GM19238 (cell line): Measurements from ENCODE around the gene LRRC70.
"Not testable (repeated sequence)": the region's sequence is repeated elsewhere in the genome, so short reads cannot be mapped to it uniquely, and the experiment has no call there.

Experiments used
- DNase-seq: peaks from one replicate; pipeline ENCODE4 v3.0.0; 2011; ENCODE audit warnings: low spot score; ENCODE audit not compliant: insufficient read length

Gene LRRC70, protein sequence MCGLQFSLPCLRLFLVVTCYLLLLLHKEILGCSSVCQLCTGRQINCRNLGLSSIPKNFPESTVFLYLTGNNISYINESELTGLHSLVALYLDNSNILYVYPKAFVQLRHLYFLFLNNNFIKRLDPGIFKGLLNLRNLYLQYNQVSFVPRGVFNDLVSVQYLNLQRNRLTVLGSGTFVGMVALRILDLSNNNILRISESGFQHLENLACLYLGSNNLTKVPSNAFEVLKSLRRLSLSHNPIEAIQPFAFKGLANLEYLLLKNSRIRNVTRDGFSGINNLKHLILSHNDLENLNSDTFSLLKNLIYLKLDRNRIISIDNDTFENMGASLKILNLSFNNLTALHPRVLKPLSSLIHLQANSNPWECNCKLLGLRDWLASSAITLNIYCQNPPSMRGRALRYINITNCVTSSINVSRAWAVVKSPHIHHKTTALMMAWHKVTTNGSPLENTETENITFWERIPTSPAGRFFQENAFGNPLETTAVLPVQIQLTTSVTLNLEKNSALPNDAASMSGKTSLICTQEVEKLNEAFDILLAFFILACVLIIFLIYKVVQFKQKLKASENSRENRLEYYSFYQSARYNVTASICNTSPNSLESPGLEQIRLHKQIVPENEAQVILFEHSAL

GRCh38 chr5:62578540-62578939 lies at the start of gene LRRC70:
LRRC70 (plus strand) TSS chr5:62578819; CDS start chr5:62579439, 620 bp downstream.
- DNase-seq: peak; percentile 6

DNA sequence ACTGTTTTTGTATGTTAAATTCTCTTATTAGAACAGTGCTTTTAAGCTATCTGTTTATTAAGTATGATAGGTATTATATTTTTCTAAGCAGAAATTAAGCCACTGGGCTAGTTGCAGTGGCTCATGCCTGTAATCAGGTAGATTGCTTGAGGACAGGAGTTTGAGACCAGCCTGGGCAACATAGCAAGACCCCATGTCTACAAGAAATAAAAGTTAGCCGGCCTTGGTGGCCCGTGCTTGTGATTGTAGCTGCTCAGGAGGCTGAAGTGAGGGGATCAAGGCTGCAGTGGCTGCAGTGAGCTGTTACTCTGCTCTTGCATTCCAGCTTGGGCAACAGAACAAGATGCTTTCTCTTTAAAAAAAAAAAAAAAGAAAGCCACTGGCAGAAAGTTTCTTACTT lies 45.0 kb upstream of the LRRC70 start:
- DNase-seq: no peak

GRCh38 chr5:62534461-62535236 lies 44.0 kb upstream of the LRRC70 start:
- no peak for DNase-seq

DNA sequence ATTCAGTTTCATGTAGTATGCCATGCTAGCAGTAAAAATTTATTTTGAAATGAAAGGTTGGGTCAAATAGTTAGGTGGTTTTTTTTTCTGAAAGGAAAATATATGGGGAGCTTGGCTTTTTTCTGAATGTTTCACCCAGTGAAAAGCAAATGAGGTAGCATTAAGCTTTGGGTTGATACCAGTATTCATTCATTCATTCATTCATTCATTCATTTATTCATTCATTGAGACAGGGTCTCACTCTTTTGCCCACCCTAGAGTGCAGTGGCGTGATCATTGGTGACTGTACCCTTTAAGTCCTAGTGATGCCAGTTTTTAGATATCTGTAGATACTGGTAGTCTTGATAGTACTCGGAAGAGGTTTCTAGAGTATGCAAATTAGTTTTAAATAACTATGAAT lies 42.4 kb upstream of the LRRC70 start:
- no peak for DNase-seq

- DNase-seq: no peak
Observed at GRCh38 chr5:62536783-62537182, 41.8 kb upstream of the LRRC70 start.

DNA sequence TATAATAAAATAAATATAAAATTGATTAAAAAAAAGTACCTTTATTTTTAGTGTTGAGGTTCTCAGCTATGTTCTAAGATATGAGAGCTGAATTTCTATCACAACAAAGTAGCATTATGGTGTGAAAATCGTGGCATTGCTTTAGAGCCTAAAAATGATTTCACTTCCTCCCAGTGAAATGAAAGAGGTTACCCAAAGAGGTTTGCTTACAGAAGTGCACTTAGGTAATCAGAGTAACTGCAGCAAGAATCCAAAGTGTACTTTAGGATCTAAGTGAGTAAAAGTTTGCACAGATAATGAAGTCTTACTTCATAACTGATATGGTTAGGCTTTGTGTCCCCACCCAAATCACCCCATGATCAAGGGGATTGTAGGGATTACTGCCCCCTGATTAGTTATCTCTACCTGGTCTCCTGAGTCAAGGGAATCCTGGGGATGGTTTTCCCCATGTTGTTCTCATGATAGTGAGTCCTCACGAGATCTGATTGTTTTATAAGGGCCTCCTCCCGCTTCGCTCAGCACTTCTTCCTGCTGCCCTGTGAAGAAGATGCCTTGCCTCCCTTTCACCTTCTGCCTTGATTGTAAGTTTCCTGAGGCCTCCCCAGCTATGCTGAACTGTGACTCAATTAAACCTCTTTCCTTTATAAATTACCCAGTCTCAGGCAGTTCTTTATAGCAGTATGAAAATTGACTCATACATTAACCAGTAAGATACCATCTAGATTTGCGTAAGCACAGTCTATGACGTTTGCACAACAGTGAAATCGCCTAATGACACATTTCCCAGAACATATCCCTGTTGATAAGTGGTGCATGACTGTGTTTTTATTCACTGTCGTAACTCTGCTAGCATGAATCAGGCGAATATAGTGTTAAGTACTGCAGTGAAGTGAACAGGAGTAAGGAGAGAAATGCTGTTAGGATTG lies 40.3 kb upstream of the LRRC70 start:
- DNase-seq: no peak

GRCh38 chr5:62542720-62543119 lies 35.9 kb upstream of the LRRC70 start:
- no peak for DNase-seq

GRCh38 chr5:62547945-62548630 lies 30.5 kb upstream of the LRRC70 start:
- DNase-seq: no peak

GRCh38 chr5:62550103-62550502 lies 28.5 kb upstream of the LRRC70 start:
- DNase-seq: no peak

- DNase-seq: no peak
Observed at GRCh38 chr5:62555930-62556329, 22.7 kb upstream of the LRRC70 start.

- DNase-seq: no peak
Observed at GRCh38 chr5:62558941-62559340, 19.7 kb upstream of the LRRC70 start.

DNA sequence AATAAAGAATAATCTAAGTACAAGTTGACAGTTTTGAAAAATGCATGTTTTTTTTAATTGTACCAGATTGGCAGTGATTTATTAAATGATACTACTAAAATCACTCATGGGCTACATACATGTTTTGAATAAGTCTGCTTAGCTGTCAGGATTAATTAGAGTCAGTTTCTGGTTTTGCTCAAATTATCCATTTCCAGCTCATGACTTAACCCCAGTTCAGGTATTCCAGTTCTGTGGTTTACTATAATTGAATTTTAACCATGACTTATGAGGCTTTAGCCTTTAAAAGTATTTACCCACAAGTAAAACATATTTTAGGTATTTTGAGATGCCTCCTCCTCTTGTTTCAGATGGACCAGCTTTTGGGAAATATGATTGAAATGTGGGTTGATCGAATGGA lies 17.8 kb upstream of the LRRC70 start:
- DNase-seq: no peak

- no peak for DNase-seq
Observed at GRCh38 chr5:62561896-62562295, 16.7 kb upstream of the LRRC70 start.

- no peak for DNase-seq
Observed at GRCh38 chr5:62562867-62563266, 15.8 kb upstream of the LRRC70 start.

DNA sequence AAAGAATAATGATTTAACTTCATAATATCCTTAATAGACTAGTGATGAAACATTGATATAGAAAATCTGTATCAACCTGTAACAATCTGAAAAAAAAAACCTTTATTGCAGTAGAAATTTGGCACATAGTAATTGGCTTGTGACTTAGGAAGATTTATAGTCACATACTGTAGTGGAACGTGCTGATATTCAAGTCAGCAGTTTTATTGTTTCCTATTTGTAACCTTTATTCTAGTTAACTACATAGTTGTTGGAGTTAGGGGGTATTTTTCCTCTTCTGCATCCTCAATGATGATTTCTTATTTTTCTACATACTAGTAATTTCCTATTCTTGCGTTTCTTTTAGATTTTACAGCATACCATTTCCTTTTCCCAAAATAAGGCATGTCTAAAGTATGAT lies 14.5 kb upstream of the LRRC70 start:
- DNase-seq: no peak

GRCh38 chr5:62565740-62566139 lies 12.9 kb upstream of the LRRC70 start:
- DNase-seq: not testable (repeated sequence)

DNA sequence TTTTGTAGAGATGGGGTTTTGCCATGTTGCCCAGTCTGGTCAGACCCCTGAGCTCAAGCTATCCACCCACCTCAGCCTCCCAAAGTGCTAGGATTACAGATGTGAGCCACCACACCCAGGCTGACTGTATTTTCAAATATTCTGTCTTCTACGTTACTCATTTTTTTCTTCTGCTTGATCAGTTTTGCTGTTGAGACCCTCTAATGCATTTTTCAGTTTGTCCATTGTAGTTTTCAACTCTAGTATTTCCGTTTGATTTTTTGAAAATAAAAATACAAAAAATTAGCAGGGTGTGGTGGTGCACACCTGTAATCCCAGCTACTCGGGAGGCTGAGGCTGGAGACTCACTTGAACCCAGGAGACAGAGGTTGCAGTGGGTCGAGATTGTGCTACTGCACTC lies 10.5 kb upstream of the LRRC70 start:
- no peak for DNase-seq

DNA sequence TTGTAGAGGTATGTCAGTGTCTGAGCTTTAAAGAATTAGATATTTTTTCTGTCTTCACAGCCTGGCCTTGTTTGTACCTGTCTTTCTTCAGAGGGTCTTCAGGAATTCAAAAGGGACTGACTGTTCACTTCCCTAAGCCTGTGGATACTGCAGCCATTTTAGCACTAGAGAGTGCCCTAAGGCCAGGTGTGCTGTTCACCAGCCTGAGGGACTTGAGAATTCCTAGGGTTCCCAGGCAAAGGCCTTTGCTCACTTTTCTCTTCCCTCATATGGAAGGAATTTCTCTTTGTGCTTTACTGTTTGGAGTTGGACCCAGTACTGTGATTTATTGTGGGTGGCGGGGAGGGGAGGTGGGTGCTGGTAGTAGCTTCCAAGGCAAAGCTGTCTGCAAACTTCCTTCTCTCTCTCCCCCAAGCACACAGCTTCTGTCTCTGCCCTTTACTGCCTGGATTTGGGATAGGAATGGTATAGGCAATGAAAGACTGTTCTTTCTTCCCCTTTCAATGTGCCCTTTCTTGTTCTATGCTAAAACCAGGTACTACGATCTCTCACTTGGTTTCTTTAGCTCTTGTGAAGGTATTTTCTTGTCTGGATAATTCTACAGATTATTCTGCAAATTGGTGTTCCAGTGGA lies 9.7 kb upstream of the LRRC70 start:
- DNase-seq: no peak

DNA sequence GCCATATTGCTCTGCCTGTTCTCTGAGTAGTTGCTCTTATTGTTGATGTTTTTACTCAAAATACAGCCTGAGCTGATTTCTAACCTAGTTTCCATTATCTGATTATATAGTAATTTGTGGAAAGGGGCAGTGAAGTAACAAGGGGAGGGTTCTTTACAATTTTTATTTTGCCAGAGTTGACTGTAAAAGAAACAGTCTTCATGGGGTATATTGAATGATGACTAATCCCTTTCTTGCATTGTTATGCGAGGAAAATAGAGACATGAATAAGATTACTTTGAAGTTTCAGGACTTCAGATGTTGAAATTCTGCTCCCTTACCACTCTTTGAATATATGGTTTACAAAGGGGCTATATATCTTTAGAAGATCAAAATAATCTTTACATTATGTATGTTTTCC lies 9.1 kb upstream of the LRRC70 start:
- DNase-seq: no peak

DNA sequence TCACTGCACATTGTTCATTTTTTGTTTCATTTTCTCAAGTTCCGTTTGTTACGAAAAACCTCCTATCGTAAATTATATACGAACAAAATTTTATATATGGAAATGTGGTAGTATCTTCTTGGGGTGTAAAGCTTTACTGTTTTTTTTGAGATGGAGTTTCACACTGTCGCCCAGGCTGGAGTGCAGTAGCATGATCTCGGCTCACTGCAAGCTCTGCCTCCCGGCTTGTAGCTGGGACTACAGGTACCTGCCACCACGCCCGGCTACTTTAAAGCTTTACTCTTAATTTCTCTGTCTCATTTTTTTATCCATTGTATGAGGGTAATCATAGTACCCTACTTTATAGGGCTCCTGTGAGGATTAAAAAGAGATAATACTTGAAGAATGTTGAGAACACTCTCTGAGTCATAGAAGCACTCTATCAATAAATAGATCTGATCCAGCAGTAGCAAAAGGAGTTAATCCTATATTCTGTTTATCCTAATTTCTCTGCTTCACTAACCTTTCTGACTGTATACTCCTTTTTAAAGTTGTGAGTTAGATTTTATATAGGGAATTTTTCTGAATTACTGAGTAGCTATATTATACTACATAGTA lies 5.6 kb upstream of the LRRC70 start:
- DNase-seq: no peak
